Nephron progenitor cell (in vitro differentiated cells): ENCODE data around the gene TMEM150C.
A peak's percentile ranks its signal among the peaks of the same experiment; 100 is the strongest.

Experiments used
- DNase-seq: peaks from one replicate; pipeline ENCODE4 v3.0.0; 2021
- H3K27ac Mint-ChIP-seq: 2 replicates; pipeline ENCODE4 v1.8.0; 2021; ENCODE audit warnings: mild to moderate bottlenecking, moderate library complexity, mixed read lengths
- H3K27me3 Mint-ChIP-seq: 2 replicates; pipeline ENCODE4 v1.8.0; 2021; ENCODE audit warnings: mild to moderate bottlenecking, low read depth, mixed read lengths; ENCODE audit not compliant: poor library complexity
- H3K36me3 Mint-ChIP-seq: 2 replicates; pipeline ENCODE4 v1.8.0; 2021; ENCODE audit warnings: low read depth, mixed read lengths
- H3K4me1 Mint-ChIP-seq: 2 replicates; pipeline ENCODE4 v1.8.0; 2021; ENCODE audit warnings: mixed read lengths
- H3K4me3 Mint-ChIP-seq: 2 replicates; pipeline ENCODE4 v1.8.0; 2021; ENCODE audit warnings: mild to moderate bottlenecking, moderate library complexity, mixed read lengths
- H3K9me3 Mint-ChIP-seq: 2 replicates; pipeline ENCODE4 v1.8.0; 2021; ENCODE audit warnings: mild to moderate bottlenecking, moderate library complexity, mixed read lengths
- TF ChIP-seq, protein P1 (sequence below): fragments of 200-600 bp; sonication (generic); IDR thresholded peaks from 2 replicates; pipeline ENCODE4 v1.5.0; 2021; ENCODE audit warnings: antibody characterized with exemption

TMEM150C gene

DNA sequence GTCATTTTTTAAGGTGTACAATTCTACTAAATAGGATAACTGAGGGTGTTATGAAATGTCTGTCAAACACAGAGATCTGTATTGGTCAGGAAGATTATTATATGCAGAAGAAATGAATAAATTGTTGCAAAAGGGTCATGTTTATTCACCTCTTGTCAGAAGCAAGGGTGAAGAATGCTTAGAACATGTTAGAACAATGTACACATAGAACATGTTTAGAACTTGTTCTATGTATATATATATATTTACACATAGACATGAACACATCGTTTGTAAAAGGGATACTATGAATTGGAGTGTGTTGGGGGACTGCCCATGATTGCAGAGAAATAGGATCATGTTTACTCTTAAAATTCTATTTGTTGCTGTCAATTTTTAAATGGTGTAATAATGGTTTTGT lies 28.0 kb upstream of the TMEM150C start:
- Mint-ChIP-seq H3K27me3 (peaks cover 7% of the 10 kb centered on the region), H3K27ac (no peak overlapping the region), H3K4me3 (no peak overlapping the region), H3K9me3 (no peaks in the 10 kb centered on the region), H3K36me3 (no peaks in the 10 kb centered on the region), H3K4me1 (peaks cover 25% of the 10 kb centered on the region)
- no peak for DNase-seq
- TF ChIP-seq, protein P1, sequence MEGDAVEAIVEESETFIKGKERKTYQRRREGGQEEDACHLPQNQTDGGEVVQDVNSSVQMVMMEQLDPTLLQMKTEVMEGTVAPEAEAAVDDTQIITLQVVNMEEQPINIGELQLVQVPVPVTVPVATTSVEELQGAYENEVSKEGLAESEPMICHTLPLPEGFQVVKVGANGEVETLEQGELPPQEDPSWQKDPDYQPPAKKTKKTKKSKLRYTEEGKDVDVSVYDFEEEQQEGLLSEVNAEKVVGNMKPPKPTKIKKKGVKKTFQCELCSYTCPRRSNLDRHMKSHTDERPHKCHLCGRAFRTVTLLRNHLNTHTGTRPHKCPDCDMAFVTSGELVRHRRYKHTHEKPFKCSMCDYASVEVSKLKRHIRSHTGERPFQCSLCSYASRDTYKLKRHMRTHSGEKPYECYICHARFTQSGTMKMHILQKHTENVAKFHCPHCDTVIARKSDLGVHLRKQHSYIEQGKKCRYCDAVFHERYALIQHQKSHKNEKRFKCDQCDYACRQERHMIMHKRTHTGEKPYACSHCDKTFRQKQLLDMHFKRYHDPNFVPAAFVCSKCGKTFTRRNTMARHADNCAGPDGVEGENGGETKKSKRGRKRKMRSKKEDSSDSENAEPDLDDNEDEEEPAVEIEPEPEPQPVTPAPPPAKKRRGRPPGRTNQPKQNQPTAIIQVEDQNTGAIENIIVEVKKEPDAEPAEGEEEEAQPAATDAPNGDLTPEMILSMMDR, result no peak

DNA sequence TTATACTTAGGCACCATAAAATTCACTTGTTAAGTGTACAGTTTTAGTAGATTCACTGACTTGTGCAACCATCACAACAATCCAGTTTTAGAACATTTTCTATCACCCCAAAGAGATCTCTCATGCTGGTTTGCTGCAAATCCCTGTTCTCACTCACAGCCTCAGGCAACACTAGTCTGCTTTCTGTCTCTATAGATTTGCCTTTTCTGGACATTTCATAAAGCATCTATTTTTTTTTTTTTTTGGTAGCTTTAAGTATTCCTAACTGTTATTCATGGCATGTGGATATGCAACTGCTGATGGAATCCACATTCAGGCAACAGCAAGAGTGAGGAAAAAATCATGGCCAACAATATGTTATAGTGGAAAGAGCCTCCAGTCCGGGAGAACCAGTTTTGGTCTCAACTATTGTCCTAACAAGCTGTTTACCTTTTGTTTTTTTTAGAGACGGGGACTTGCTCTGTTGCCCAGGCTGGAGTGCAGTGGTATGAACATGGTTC lies 27.0 kb upstream of the TMEM150C start:
- Mint-ChIP-seq H3K9me3 (no peaks in the 10 kb centered on the region), H3K36me3 (no peaks in the 10 kb centered on the region), H3K4me3 (no peak overlapping the region), H3K27me3 (peaks cover 7% of the 10 kb centered on the region), H3K4me1 (peaks cover 25% of the 10 kb centered on the region), H3K27ac (no peak overlapping the region)
- TF ChIP-seq, protein P1, result no peak
- DNase-seq, result no peak

DNA sequence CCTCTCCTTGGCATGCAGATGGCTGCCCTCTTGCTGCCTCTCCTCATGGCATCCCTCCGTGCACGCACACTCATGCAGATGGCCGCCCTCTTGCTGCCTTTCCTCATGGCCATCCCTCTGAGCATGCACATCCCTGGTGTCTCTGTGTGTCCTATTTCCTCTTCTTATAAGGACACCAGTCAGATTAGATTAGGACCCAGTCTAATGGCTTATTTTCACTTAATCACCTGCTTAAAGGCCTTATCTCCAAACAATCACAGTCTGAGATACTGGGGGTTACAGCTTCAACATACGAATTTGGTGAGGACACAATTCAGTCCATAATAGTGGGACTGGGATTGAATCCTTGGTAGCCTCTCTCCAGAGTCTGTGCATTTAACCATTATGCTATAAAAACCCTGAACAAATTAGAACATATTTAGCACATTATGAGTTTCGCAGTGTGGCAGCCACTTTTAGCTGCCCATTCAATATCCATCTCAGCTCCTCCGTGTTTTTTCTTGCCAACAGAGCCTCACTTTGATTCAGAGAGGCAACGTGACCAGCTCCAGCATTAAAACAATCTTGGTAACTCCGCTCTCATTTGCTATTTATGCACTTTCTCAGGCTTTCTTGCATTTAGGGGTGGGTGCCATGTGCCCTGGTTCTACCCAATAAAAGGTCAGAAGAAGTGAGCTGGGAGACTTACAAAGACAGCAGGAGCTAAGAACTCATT lies 26.2 kb upstream of the TMEM150C start:
- H3K27ac Mint-ChIP-seq, result no peak overlapping the region
- TF ChIP-seq, protein P1, result no peak
- H3K9me3 Mint-ChIP-seq, result no peaks in the 10 kb centered on the region
- no peak for DNase-seq
- peaks cover 7% of the 10 kb centered on the region for H3K27me3 Mint-ChIP-seq
- H3K36me3 Mint-ChIP-seq, result no peaks in the 10 kb centered on the region
- H3K4me3 Mint-ChIP-seq, result no peak overlapping the region
- peaks cover 25% of the 10 kb centered on the region for H3K4me1 Mint-ChIP-seq

DNA sequence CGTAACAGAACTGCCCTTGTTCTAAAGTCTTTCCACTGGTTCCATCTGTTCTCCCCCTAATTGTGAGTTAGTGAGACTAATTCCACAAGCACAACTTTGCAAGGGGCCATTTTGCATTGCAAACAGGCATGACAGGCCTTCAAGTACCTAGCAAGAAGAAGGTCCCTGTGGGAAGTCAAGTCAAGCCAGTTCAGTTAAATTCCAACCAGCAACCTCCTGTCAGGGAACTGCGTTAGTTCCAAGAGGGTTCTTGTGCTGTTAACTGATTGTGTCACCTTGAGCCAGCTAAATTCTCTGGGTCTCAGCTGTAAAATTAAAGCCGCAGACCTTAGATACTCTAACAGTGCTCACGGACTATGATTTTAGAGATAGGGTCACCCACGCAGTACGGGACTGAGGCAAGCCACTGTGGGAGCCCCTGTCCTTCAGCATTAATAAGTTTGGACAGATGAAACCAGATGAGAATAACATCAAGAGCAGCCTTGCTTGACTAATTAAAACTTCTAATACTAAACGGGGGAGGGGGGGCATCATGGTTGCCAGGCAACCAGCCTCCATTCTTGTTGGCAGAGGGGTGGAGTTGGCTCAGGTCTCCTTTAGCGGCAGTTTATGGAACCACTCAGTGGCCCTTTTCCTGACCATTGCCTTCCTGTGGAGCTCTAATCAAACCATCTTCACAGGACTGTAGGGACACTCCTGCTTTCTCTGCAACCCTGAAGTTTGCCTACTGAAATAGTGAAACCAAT lies 24.1 kb upstream of the TMEM150C start:
- no peak overlapping the region for H3K4me3 Mint-ChIP-seq
- H3K9me3 Mint-ChIP-seq, result no peaks in the 10 kb centered on the region
- peak overlapping the region; percentile 62 for H3K27ac Mint-ChIP-seq
- TF ChIP-seq, protein P1, result no peak
- H3K27me3 Mint-ChIP-seq, result peaks cover 7% of the 10 kb centered on the region
- no peak for DNase-seq
- no peaks in the 10 kb centered on the region for H3K36me3 Mint-ChIP-seq
- peaks cover 25% of the 10 kb centered on the region for H3K4me1 Mint-ChIP-seq

DNA sequence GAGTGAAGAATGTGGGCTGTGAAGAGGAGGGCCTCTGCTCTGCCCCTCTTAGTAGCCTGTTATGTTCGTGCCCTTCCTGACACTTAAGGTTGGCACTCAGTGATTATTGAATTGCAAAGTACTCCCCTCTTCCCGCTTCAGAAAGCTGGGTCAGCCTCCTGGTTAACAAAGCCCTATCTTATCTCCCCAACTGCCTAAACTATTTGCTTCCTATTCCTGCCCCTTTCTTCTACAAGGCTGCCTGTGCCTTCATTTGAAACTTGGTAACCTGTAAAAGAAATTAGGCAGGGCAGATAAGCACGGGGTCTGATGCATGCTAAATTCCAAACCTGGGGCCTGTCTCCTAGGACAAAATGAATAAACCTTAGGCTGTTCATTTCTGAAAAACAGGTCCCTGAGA lies 23.1 kb upstream of the TMEM150C start:
- Mint-ChIP-seq H3K36me3 (no peaks in the 10 kb centered on the region), H3K27me3 (peaks cover 7% of the 10 kb centered on the region), H3K9me3 (no peaks in the 10 kb centered on the region), H3K4me3 (no peak overlapping the region), H3K4me1 (peaks cover 25% of the 10 kb centered on the region), H3K27ac (no peak overlapping the region)
- TF ChIP-seq, protein P1, result no peak
- DNase-seq, result no peak
